ENCODE results near the gene ERICH2.

ERICH2 gene

DNA sequence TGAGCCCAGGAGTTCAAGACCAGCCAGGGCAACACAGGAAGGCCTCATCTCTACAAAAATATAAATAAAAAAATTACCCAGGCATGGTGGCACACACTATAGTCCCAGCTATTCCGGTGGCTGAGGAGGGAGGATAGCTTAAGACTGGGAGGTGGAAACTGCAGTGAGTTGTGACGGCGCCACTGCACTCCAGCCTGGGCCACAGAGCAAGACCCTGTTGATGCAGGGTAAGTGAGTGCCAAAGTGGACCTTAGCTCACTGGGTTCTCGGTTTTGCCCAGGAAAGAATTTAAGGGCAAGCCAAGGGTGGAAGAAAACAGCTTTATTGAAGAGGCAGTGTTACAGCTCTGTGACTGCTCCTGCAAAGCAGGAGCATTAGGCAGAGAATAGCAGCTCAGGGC is 6.9 kb upstream of the ERICH2 start:
- DNase-seq (ENCODE audit: low read depth in 3 of 3) = no peak

DNA sequence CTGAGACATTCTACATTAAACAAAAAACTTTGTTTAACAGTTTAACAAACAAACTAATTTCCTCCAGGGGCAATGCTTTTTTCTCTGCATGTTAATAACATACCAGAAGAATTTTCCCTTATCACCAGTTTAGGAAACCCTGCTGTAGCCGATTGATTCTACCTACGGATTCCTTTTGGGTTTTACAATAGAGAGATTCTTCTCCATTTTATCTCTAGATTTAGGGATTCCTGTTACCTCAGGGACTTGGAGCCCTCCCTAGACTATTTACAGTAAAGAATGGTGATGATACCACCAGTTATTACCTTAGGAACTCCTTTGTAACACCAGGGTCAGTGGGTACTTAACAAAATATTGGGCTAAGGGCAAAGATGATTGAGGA is 5.3 kb upstream of the ERICH2 start:
- DNase-seq (ENCODE audit: low read depth in 3 of 3) = no peak

DNA sequence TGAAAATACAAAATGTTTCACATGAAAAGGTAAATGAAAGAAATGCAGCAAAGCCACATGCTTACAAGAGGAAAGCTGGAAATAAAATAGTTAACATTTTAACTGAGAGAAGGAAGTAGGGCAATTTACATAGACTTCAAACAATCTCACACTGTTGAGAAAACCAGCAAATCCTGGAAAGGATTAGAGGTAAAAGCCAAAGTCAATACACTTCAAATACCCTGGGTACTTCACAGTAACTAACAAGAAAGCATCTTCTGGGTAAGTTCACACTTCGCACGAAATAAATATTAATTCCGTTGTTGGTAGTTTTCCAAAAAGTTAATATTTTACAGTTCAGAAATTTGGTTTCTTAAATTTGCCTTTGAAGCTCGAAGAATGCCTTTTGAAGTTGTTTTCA is 3.5 kb upstream of the ERICH2 start:
- DNase-seq (ENCODE audit: low read depth in 3 of 3) = no peak

DNA sequence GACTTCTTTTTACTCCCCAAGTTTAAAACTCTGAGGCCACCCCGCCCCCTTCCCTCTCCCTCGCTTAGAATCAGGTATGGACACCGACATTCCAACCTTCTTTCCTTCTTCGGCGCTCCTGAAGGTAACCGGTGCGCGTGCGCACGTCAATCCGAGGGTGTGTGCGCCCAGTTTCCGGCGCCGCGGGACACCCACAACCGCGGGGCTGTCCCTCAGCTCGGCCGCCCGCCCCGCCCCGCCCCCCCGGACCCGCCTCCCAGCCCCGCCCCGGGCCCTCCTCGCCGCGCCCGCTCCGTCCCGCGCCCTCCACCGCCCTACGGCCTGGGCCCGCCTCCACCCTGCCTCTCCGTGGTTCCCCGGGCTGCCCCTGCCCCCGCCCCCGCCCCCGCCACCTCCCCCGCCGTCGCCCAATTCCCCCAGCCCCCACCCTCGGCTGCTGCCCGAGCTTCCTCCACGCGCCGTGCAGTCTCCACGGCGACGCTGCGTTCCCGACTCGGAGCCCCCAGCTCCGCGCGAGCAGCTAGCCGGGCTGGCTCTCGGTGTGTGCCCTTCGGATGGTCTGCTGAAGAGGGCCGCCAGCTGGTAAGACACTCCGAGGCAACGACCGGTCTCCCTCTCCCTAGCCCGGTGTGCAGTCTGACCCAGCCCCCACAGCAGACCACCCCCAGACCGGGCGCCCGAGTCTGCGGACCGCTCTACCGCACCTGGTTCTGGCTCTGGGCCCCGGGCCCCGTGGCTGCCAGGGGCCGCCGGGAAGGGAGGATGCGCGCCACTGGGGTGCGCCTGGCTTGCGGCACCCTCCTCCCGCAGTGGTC is 635 bp downstream of the ERICH2 start:
- DNase-seq (ENCODE audit: low read depth in 3 of 3) = peak; percentile 41 to 50 (median 49)

DNA sequence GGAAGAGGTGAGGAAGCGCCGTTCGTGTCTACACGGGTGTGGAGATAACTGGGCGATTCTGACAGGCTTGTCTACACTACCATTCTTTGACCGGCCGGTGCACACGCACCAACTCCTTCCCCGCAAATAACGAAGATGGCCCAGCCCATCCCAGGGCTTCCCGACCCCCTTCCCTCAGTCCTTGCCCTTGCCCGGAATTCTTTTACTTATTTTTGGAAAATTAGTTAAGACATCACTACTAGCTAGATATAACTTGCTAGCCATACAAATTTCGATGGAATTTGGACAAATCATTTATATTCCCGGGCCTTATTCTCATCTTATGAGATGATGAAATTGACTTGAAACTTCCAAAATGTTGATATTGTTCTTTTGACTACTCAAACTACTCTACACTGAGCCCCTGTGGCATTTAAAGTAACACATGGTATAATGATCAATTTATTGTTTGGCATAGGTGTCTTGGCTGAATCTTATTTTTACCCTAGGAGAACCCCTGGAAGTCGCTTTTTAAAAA is 1.3 kb downstream of the ERICH2 start:
- DNase-seq (ENCODE audit: low read depth in 3 of 3) = no peak

DNA sequence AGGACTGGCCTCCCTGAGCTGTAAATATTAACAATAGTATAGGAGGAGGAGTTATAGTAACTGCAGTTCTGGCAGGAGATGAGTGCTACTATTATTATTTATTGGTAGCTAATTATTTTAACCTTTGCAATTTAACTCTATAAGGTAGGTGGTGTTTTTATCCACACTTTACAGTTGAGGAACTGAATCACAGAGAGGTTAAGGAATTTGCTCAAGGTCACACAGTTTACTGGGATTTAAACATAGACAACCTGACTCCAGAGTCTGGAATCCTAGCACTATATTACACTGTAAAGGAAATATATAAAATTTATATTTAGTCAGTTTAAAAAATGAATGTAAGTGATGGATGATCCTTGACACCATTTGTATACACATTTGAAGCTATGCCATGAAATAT is 2.1 kb downstream of the ERICH2 start:
- no peak for DNase-seq (ENCODE audit: low read depth in 3 of 3)

DNA sequence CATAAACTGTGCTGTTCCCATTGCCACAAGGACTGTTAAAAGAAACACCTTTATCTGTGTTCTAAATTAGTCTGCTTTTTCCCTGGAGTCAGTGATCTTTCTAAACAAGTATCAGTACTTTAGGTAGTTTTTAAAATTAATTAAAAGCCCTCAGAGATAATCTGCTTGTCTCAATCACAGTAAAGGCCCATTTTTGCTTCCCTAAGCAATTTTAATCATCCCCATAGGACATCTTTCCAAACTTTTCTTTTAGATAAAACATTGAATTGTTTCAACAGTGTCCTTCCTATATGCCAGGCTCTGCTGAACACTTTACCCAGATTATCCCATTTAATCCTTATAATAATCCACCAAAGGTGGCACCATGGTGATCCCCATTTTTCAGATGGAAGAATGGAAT is 3.9 kb downstream of the ERICH2 start:
- no peak for DNase-seq (ENCODE audit: low read depth in 3 of 3)

DNA sequence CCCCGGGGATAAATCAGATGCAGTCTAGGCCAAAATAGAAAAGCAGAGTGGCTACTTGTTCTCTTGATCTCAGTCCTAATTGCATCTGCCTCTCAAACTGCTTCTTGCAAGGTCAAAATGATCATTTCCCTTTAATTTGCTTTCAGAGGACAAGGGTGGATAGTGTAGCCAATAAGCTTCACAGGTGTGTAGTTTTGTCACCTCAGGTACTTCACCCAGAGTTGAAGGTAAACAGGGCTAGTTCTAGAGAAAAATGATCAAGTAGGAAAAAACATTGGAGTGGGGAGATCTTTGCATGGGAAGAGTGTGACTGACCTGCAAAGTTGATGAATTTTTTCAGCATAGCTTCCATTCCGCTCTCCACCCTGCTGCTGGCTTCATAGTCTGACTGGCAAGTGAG is 8.7 kb downstream of the ERICH2 start:
- DNase-seq (ENCODE audit: low read depth in 3 of 3) = no peak

DNA sequence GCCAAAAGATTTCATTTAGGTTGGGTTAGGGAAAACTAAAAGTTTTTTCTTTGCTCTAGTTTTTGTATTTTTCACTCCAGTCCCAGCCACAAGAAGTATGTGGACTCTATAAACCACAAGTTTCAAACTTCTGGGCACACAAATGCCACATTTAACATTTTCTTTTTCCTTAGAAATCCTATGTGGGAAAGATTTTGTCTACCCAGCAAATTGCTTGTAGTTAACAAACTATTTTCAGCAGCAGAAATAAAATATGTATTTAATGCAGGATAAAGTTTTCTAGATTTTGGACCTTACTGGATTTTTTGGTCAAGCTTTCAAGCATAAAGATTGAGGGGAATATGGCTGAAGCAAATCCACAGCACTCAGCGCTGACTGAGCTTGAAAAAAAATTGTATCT is 9.1 kb downstream of the ERICH2 start:
- DNase-seq (ENCODE audit: low read depth in 3 of 3) = no peak

DNA sequence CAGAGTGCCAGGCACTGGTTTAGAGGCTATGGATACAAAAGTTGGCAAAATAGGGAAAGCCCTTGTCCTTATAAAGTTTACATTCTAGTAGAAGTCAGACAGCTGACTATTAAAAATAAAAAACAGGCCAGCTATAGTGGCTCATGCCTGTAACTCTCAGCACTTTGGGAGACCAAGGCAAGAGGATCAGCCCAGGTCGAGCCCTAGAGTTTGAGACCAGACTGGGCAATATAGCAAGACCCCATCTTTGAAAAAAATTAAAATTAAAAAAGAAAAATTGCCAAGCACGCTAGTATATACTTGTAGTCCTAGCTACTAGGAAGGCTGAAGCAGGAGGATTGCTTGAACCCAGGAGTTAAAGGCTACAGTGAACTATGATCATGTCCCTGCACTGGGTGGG is 12.5 kb downstream of the ERICH2 start:
- DNase-seq (ENCODE audit: low read depth in 3 of 3) = no peak

DNA sequence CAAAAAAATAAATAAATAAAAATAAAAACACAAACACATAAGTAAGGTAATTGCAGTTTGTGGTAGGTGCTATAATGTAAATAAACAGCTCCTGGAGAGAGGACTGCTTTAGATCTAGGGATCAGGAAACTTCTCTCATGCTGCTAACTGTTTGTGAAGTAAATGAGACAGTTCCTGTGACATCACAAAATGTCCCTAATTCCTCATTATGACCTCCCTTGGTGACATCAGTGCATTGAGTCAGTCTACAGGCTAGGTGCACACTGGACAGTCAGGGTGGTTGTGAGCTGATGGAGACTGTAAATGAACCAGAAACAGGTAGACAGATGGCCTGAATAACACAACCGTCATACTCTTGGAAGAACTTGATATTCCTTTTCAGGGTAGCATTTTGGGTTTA is 13.4 kb downstream of the ERICH2 start:
- no peak for DNase-seq (ENCODE audit: low read depth in 3 of 3)

DNA sequence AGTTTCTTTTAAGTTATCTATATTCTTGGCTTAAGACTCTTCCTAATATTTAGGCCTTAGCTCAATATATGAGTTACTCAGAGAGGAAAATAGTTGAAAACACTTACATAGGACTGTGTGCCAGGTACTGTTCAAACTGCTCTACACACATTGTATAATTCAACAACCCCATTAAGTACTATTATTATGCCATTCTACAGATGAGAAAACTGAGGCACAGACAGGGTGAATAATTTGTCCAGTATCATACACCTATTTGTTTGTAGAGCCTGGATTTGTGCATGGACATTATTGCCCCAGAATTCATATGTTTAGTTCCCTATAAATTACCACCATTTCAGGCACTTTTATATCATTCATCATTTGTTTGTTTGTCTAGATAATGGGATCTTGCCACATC is 28.8 kb downstream of the ERICH2 start:
- DNase-seq (ENCODE audit: low read depth in 3 of 3) = no peak

DNA sequence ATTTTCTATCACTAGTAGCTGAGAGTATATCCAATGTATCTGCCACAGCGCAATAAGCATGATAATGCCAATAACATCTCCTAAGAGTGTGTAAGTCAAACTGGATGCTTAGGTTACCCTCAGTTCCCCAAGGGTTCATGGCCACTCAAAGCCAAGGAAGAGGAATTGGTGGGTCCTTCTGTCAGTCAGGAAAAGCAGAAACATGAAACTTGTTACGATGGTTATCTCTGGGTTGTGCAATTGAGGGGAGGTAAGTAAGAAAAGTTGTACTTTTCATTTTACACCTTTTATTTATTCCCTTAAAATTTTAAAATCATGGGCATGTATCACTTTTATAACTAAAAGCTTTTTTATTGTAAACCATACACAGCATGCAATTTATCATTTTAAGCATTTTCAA is 36.4 kb downstream of the ERICH2 start:
- no peak for DNase-seq (ENCODE audit: low read depth in 3 of 3)

DNA sequence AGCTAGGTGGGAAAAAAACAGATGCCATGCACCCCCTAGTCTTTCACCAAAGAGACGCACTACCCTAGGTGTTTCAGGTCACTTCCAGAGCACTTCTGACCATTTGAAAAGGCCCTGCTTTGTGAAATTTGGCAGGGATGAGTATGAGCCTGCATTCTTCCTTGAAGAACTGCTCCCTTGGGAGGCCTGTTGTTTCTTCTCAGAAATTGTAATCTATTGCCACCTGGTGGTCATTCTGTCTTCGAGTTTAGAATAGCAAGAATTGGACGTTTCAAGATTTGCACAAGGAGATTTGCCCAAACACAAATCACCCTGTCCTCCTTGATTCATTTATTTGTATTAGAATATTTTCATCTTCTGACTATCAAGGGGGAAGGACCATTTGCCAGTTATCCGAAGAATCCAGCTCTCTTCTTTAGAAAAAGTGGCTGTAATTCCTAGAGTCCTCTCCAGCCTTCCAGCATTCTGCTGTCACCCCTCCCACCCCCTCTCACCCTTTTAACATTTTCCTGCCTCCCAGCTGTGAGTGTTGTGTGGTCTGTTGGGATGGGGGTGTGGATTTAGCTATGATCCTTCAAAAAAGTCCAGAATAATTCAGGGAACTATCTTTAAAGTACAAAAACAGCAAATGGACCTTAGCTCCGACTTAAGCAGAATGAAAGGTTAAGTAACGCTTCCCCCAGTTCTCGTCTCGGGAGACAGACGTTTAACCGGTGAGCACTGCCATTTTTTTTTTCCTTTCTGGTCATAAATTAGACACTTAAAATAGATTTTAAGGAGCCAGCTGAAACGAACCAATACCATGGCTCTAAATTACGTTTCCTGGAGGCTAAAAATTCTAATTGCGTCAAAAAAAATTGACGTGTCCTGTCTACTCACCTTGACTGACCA is 42.8 kb downstream of the ERICH2 start:
- DNase-seq (ENCODE audit: low read depth in 3 of 3) = no peak

DNA sequence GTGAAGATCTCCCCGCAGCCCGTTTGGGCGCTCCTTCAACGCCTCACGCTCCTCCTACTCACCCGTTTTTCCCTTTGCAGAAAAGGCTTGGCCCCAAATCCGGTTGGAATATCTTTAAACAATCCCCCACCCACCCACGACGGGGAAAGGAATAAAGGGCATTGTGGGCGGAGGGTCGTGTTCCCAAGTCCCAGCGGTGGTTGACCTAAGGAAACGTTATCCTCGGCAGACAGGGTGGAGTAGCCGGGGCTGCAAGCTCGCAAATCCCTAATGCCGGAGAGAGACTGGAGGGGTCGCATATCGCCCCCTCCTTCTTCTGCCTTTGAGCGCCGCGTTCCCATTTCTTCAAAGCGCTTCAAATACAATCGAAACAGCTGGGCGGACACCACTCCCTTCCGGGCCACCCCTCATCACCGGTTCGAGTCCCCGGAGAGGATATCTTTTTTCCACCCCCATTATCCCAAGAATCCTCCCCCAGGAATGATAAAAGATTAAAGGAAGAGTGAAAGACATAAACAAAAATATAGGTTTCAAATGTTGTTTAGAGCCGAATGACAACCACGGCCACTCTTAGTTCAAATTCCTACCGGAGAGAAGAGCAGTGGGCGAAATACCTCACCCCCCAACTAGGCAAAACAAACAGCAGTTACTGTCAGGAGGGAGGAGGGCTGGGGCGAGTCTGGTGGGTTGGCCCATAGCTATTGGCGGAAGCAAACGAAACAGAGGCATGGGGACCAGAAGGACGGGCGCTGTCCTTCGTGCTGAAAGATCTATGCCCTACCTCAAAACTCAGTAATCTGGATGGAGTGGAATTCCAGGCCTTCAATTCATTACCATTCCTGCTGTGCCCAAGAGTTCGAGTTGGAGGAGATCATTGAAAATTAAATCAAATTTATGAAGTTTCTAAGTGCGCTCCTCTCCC is 43.7 kb downstream of the ERICH2 start:
- no peak for DNase-seq (ENCODE audit: low read depth in 3 of 3)

DNA sequence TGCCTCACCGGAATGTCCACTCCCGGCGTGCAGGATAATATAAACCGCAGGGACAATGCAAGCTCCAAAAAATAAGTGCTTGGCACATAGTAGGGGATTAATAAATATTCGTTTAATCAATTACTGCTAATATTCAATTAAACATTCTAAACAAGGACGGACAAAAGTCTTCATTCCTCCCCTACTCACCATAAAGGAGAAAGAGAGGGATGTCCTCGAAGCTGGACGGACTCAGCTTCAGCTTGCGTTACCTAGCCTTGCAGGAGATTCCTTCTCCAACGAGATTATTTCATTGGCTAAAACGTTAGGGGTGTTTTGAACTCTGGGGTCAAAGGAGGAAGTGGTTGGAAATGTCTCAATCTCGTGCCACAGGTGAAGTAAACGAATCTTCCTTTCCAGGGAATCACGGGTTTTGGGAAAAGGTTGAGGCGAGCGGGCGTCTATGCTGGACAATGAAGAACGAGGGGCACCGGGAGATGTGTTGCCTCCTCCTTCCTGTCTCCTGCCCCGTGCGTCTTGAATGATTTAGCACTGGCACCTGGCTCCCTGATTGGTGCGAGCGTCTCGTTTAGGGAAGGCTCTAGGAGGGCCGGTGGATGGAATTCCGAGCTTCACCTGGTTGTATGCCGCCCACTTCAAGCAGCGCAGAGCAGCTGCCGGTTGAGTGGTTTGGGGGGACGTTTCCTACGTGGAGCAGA is 44.5 kb downstream of the ERICH2 start:
- no peak for DNase-seq (ENCODE audit: low read depth in 3 of 3)

DNA sequence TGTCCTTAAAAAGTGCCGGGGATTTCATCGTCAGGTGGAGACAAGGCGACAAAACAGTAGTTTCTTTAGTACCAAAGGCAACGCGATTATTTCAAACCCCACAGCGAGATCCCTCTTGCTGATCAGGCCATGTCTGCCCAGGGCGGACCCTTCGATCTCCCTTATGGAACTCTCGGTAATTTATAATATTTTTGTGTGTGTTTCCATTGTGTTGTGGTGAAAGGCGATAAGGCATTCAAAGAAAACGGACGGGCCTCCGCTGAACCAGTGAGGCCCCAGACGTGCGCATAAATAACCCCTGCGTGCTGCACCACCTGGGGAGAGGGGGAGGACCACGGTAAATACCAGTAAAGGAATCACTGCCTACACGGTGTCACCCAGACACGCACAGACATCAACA is 45.1 kb downstream of the ERICH2 start:
- no peak for DNase-seq (ENCODE audit: low read depth in 3 of 3)

DNA sequence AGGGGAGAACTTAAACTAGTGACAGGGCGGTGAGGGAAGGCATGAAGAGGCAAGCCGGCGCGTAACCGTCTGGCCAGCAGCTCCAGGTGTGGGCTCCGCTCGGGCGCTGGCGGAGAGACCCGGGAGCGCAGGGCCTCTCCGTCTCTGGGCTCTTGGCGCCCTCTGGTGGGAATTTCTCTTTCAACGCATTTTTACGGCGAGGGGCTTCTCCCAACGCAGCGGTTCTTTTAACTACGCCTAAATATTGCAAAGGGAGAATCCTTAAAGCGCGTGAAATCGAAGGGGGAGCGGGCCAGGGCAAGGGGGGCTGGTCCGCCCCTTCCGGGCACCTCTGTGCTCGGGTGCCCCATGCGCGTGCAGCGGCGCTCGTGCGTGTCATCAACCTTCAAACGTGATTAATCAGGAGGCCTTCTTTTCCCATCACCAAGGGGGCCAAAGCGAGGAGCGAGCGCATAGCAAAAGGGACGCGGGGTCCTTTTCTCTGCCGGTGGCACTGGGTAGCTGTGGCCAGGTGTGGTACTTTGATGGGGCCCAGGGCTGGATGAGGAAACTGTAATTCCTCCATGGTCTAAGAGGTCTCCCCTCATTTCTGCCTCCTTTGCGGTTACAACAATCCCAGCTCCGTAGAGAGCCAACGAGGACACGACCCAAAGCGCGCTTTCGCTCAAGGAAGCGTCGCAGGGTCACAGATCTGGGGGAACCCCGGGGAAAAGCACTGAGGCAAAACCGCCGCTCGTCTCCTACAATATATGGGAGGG is 45.7 kb downstream of the ERICH2 start:
- peak in 1 of 3 experiments; percentile 26 for DNase-seq (ENCODE audit: low read depth in 3 of 3)

DNA sequence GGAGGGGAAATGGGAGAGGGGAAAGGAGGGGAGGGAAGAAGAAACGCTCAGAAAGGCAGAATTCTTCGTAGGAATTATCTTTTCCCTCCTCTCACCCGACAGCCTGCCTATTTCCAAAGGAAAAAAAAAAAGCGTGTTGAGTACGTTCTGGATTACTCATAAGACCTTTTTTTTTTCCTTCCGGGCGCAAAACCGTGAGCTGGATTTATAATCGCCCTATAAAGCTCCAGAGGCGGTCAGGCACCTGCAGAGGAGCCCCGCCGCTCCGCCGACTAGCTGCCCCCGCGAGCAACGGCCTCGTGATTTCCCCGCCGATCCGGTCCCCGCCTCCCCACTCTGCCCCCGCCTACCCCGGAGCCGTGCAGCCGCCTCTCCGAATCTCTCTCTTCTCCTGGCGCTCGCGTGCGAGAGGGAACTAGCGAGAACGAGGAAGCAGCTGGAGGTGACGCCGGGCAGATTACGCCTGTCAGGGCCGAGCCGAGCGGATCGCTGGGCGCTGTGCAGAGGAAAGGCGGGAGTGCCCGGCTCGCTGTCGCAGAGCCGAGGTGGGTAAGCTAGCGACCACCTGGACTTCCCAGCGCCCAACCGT is 46.4 kb downstream of the ERICH2 start, which contains the start of gene GAD1:
Gene GAD1 (plus strand): TSS at position 384 of the 589 bp plus-strand sequence. CDS start 1,705 bp downstream, outside the sequence.
- peak; percentile 33 to 51 (median 50) for DNase-seq (ENCODE audit: low read depth in 3 of 3)

All from stimulated activated CD4-positive, alpha-beta T cell treated with anti-CD3 and anti-CD28 coated beads, TNF-alpha, amount 100 ng/mL, for 4 hours (primary cell).